Ishikawa (cell line): ENCODE measurements around the gene KIAA0513.

Source experiments
- CEBPB ChIP-seq: IDR thresholded peaks from 2 replicates; pipeline ENCODE4 v1.6.1; 2012
- CREB1 ChIP-seq: IDR thresholded peaks from 2 replicates; pipeline ENCODE4 v1.6.1; 2012; ENCODE audit warnings: low read depth
- EGR1 ChIP-seq: IDR thresholded peaks from 2 replicates; pipeline ENCODE4 v1.6.1; 2012
- EP300 ChIP-seq: IDR thresholded peaks from 2 replicates; pipeline ENCODE4 v1.6.1; 2012; ENCODE audit warnings: borderline replicate concordance
- FOXM1 ChIP-seq: IDR thresholded peaks from 2 replicates; pipeline ENCODE4 v1.6.1; 2012; ENCODE audit warnings: low read depth, borderline replicate concordance
- MAX ChIP-seq: IDR thresholded peaks from 2 replicates; pipeline ENCODE4 v1.6.1; 2012
- NFIC ChIP-seq: IDR thresholded peaks from 2 replicates; pipeline ENCODE4 v1.6.1; 2012
- RAD21 ChIP-seq: IDR thresholded peaks from 2 replicates; pipeline ENCODE4 v1.6.1; 2012; ENCODE audit warnings: low read depth
- REST ChIP-seq: IDR thresholded peaks from 2 replicates; pipeline ENCODE4 v1.6.1; 2012; ENCODE audit warnings: low read depth, mild to moderate bottlenecking
- TAF1 ChIP-seq: IDR thresholded peaks from 2 replicates; pipeline ENCODE4 v1.6.1; 2012; ENCODE audit warnings: low read depth, mild to moderate bottlenecking
- TCF12 ChIP-seq: IDR thresholded peaks from 2 replicates; pipeline ENCODE4 v1.6.1; 2012; ENCODE audit warnings: low read depth
- TEAD4 ChIP-seq: IDR thresholded peaks from 2 replicates; pipeline ENCODE4 v1.6.1; 2012
- USF1 ChIP-seq: IDR thresholded peaks from 2 replicates; pipeline ENCODE4 v1.6.1; 2012
- YY1 ChIP-seq: IDR thresholded peaks from 2 replicates; pipeline ENCODE4 v1.6.1; 2012; ENCODE audit warnings: low read depth
- ZBTB7A ChIP-seq: IDR thresholded peaks from 2 replicates; pipeline ENCODE4 v1.6.1; 2012; ENCODE audit warnings: low read depth

Gene KIAA0513

DNA sequence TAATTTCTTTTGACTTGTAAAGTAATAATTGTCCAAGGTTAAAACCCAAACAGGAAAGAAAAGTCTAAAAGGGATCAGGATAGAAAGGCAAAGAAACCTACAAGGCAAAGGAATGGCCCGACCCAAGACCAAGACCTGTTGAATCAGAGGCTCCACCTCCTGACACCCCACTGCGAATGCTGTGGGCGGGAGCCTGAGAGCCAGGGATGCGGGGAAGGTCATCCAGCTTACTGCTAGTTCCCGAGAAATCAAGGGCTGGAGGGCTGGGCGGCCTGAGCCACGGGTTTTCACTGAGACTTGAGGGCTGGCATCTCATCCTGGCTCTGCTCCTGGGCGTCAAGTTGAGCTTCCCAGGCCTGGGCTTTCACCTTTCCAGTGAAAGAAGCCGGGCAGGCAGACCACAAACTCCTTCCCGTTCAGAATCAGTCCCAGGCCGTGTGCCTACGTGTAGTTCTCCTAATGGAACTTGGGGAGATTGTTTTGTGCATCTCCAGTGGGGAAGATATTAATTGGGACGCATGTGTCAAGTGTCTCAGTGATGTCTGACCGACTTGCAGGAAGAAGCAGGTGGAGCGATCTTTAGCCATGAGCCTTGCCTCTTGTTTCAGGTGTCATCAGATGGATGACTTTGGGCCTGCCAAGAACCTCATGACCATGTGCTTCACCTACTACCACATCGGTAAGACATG is 47.8 kb downstream of the KIAA0513 start:
- TF ChIP-seq CREB1, result no peak
- TF ChIP-seq CEBPB, result no peak
- no peak for TF ChIP-seq YY1
- no peak for TF ChIP-seq TEAD4
- TF ChIP-seq FOXM1, result no peak
- TF ChIP-seq RAD21, result no peak
- TF ChIP-seq REST, result no peak
- TF ChIP-seq ZBTB7A, result no peak
- TF ChIP-seq USF1, result no peak
- TF ChIP-seq MAX, result no peak
- no peak for TF ChIP-seq TCF12
- TF ChIP-seq EGR1, result no peak
- no peak for TF ChIP-seq TAF1
- TF ChIP-seq NFIC, result no peak
- no peak for TF ChIP-seq EP300

- TF ChIP-seq EGR1 (no peak), NFIC (no peak), YY1 (no peak), TEAD4 (no peak), ZBTB7A (no peak), USF1 (no peak), RAD21 (no peak), REST (no peak), EP300 (no peak), TCF12 (no peak), MAX (no peak), FOXM1 (no peak), CEBPB (no peak), CREB1 (no peak), TAF1 (no peak)
Measured at GRCh38 chr16:85077039-85077438, 49.4 kb downstream of the KIAA0513 start.

- TF ChIP-seq EP300, result no peak
- no peak for TF ChIP-seq RAD21
- TF ChIP-seq ZBTB7A, result no peak
- no peak for TF ChIP-seq YY1
- no peak for TF ChIP-seq TEAD4
- no peak for TF ChIP-seq FOXM1
- TF ChIP-seq NFIC, result no peak
Measured at GRCh38 chr16:85077576-85078125, 50.1 kb downstream of the KIAA0513 start.

GRCh38 chr16:85078226-85078625 is 50.6 kb downstream of the KIAA0513 start:
- no peak for TF ChIP-seq EGR1
- TF ChIP-seq TEAD4, result no peak
- no peak for TF ChIP-seq USF1
- TF ChIP-seq NFIC, result no peak
- no peak for TF ChIP-seq RAD21
- TF ChIP-seq MAX, result no peak
- no peak for TF ChIP-seq TCF12
- no peak for TF ChIP-seq YY1
- TF ChIP-seq EP300, result no peak
- no peak for TF ChIP-seq REST
- TF ChIP-seq TAF1, result no peak
- TF ChIP-seq ZBTB7A, result no peak
- no peak for TF ChIP-seq FOXM1
- no peak for TF ChIP-seq CREB1
- TF ChIP-seq CEBPB, result no peak
